GM18867 (cell line): ENCODE data around the gene VWA7.

Experiments
- ATAC-seq: cut with Tn5 transposase; IDR thresholded peaks from one replicate; pipeline ENCODE4 v1.9.1; 2021; ENCODE audit warnings: mild to moderate bottlenecking, moderate library complexity; ENCODE audit not compliant: unreplicated experiment

VWA7 gene

DNA sequence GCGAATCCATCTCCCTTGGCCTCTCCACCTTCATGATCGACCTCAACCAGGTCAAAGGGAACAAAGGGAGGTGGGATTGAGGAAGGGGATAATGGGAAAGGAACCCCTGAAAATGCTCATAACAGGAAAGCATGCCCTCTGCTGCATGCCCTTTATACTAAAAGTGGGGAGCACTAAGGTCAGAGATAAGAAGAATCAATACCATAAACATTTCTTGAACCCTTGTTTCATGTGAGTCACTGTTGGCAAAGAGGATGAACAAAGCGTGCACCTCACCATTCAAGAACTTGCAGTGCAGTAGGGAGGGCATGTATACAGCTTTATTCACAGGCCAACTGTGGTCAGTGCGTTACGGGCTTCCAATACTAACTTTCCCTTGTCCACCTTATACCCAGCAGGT, 16.3 kb downstream of the VWA7 start:
- no peak for ATAC-seq

- no peak for ATAC-seq
Observed at GRCh38 chr6:31758281-31758680, 18.8 kb downstream of the VWA7 start.

- no peak for ATAC-seq
Observed at GRCh38 chr6:31752739-31753319, 24.3 kb downstream of the VWA7 start.

GRCh38 chr6:31750411-31751022, 26.6 kb downstream of the VWA7 start:
- ATAC-seq = no peak

DNA sequence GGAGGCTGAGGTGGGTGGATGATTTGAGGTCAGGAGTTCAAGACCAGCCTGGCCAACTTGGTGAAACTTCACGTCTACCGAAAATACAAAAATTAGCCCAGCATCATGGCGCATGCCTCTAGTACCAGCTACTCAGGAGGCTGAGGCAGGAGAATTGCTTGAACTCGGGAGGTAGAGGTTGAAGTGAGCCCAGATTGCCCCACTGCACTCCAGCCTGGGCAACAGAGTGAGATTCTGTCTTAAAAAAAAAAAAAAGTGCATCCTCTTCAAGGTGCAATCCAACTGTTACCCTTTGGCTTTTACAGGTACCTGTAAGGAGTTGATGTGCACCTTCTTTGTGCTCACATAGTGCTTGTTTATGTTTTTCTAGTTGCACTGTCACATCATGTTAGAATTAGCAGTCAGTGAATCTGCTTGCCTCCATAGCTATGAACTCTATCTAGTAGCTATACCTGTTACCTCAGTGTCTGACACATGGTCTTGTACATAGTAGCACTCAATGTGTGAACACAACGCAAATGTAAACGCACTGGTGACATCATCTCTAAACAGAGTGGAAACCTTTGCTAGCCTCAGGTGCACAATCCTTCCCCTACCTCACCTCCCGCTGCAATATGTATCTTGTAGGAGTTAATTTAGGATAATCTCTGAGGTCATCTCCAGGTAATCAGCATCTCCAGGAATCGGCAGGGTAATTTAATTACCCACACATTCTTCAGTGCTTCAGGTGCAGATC, 27.7 kb downstream of the VWA7 start:
- no peak for ATAC-seq

DNA sequence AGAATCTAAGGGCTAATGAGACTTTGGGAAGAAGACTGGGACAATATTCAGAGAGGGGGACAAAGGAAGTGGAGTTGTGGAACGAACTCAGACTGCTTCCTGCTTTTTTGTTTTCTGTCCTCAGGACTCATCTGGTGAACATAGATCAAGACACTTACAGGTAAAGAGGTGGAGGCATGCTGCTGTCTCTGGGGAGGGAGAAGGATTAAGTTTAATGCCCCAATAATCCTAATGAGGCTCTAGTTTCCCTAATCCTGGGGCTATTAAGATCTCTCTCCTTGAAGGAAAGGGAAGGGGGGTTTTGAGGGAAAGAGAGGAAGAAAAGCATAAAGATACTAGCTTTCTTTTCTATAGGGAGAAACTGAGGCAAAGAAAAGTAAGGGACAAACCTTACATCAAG, 32.7 kb downstream of the VWA7 start:
- no peak for ATAC-seq

GRCh38 chr6:31742894-31743293, 34.2 kb downstream of the VWA7 start:
- ATAC-seq = no peak

DNA sequence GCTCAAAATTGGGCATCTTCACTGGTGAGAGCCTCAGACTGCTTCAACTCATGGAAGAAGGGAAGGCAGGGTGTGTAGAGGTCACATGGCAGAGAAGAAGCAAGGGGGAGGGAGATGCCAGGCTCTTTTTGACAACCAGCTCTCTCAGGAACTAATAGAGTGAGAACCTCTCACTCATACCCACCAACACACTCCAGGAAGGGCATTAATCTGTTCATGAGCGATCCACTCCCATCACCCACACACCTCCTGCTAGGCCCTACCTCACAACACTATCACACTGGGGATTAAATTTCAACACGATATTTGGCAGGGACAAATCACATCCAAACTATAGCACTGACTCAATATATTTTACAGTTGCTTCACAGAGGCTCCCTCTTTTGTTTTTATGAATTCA, 35.3 kb downstream of the VWA7 start:
- ATAC-seq = no peak

DNA sequence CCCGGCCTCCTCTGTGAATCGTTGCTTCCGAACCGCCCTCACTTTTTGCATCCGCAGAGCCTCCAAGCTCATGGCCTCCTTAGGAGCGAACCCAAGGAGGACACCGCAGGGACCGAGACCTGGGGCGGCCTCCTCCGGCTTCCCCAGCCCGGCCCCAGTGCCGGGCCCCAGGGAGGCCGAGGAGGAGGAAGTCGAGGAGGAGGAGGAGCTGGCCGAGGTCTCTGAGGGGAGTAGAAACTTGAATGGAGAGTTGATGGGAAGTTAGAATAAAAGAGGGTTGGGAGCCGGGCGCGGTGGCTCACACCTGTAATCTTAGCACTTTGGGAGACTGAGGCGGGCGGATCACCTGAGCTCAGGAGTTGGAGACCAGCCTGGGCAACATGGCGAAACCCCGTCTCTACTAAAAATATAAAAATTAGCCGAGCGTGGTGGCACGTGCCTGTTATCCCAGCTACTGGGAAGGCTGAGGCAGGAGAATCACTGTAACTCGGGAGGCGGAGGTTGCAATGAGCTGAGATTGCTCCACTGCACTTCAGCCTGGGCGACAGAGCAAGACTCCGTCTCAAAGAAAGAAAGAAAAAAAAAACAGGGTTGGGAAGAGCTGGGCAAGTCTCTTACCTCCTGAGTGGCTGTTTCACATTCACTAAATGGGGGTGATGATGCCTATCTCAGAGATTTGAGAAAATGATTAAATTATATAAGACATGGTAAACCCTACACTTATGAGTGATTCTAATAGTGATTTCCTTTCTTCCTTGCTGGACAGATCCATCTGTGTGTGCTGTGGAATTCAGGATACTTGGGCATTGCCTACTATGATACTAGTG, 36.5 kb downstream of the VWA7 start:
- no peak for ATAC-seq

GRCh38 chr6:31739639-31740396, 37.3 kb downstream of the VWA7 start, which contains the start of gene MSH5:
MSH5 (plus strand) TSS chr6:31740005; CDS start chr6:31740467, 462 bp downstream.
- ATAC-seq = peak; percentile 75

GRCh38 chr6:31737991-31738979, 38.8 kb downstream of the VWA7 start:
- ATAC-seq = no peak

GRCh38 chr6:31737315-31737990, 39.7 kb downstream of the VWA7 start:
- no peak for ATAC-seq

GRCh38 chr6:31736768-31737314, 40.3 kb downstream of the VWA7 start:
- no peak for ATAC-seq

GRCh38 chr6:31736021-31736767, 40.9 kb downstream of the VWA7 start, which contains the start of gene CLIC1:
CLIC1 (minus strand) TSS chr6:31736530; CDS start chr6:31736300, 230 bp downstream.
- ATAC-seq = peak; percentile 26

DNA sequence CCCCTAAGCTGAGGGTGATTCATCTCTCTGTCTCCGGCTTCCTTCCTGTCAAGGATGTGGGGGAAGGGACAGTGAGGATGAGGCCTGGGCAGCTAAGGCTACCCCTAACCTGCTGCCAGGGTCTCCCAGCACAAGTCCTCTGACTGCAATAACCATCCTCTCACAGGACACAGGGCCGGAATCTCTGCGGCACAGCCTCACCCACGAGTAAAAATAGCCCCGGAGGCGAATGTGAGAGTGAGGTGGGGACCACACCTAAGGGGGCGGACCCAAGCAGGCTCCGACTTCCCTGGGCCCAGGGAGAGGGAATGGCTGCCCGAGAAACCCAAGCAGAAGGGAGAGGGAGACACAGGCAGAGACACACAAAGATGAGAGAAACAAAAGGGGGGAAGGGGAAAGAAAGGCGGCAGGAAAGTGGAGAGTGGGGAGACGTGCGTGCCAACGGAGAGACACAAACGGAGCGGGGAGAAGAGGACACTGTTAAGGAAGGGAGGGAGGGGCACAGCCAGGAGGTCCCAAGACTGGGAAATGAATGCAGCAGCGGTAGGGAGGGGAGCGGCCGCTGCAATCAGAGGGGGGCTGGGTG, 42.2 kb downstream of the VWA7 start:
- ATAC-seq = peak; percentile 22

- ATAC-seq = no peak
Observed at GRCh38 chr6:31734247-31734820, 42.8 kb downstream of the VWA7 start.

DNA sequence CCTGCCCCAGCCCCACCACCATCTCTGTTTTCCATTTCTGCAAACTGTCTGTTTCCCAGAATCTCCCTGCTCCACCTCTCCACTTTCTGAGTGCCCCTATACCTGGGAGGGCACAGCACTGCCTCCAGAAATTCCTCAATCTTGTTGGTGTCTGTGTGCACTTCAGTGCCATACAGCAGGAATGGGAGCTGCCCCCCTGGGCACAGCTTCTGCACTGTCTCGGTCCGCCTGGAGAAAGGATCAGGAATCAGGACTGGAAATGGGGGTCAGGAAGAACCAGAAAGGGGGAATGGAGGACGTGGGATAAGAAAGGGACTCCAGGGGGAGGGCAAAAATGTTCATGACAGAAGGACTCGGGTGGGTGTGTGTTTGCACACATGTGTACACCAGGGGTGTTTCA, 43.4 kb downstream of the VWA7 start:
- ATAC-seq = no peak
